GM12891 (cell line): Measurements from ENCODE around the gene SPRED3.

Source experiments
- DNase-seq: peaks from one replicate; pipeline ENCODE4 v3.0.0; 2011; ENCODE audit warnings: low spot score; ENCODE audit not compliant: insufficient read length
- FAIRE-seq: peaks from 2 replicates; lab custom pipeline; 2011; peaks lifted over from hg19 to GRCh38; lab: Jason Lieb, UNC
- PAX5 ChIP-seq: IDR thresholded peaks from 2 replicates; pipeline ENCODE4 v1.6.1; 2011; ENCODE audit warnings: low read length, moderate library complexity, mild to moderate bottlenecking; ENCODE audit not compliant: insufficient read depth, severe bottlenecking
- POLR2A ChIP-seq: IDR thresholded peaks from 2 replicates; pipeline ENCODE4 v1.6.1; 2011; ENCODE audit warnings: low read depth, low read length, control low read depth
- POLR2AphosphoS5 ChIP-seq: IDR thresholded peaks from 2 replicates; pipeline ENCODE4 v1.6.1; 2011; ENCODE audit warnings: low read depth, low read length, control low read depth
- POU2F2 ChIP-seq: IDR thresholded peaks from 2 replicates; pipeline ENCODE4 v1.6.1; 2011; ENCODE audit warnings: low read depth, mild to moderate bottlenecking, control low read depth, low read length, moderate library complexity
- SPI1 ChIP-seq: IDR thresholded peaks from 2 replicates; pipeline ENCODE4 v1.6.1; 2011; ENCODE audit warnings: low read depth, low read length, control low read depth
- TAF1 ChIP-seq: IDR thresholded peaks from 2 replicates; pipeline ENCODE4 v1.6.1; 2011; ENCODE audit warnings: low read depth, low read length, control low read depth

SPRED3 gene

GRCh38 chr19:38370299-38370698 lies 18.2 kb upstream of the SPRED3 start:
- FAIRE-seq (peak; percentile 31), DNase-seq (no peak)
- TF ChIP-seq POLR2A (no peak), PAX5 (no peak), POLR2AphosphoS5 (no peak), TAF1 (no peak)

DNA sequence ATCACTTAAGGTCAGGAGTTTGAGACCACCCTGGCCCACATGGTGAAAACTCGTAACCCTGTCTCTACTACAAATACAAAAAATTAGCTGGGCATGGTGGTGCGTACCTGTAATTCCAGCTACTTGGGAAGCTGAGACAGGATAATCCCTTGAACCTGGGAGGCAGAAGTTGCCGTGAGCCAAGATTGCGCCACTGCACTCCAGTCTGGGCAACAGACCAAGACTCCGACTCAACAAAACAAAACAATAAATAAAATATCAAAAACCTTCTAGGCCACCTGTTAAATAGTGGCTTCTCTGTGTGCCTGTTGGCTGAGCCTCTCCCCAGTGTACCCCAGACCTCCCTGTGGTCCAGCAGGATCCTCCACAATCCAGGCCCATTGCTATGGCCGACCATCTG lies 17.4 kb upstream of the SPRED3 start:
- FAIRE-seq = no peak
- TF ChIP-seq POU2F2 = no peak
- TF ChIP-seq POLR2AphosphoS5 = no peak
- no peak for TF ChIP-seq SPI1
- no peak for TF ChIP-seq PAX5
- no peak for TF ChIP-seq POLR2A
- no peak for TF ChIP-seq TAF1
- no peak for DNase-seq

GRCh38 chr19:38373907-38374331 lies 14.6 kb upstream of the SPRED3 start:
- FAIRE-seq = no peak
- TF ChIP-seq PAX5 = no peak
- TF ChIP-seq SPI1 = no peak
- no peak for TF ChIP-seq POLR2A
- no peak for TF ChIP-seq TAF1
- TF ChIP-seq POLR2AphosphoS5 = no peak
- no peak for TF ChIP-seq POU2F2
- no peak for DNase-seq

DNA sequence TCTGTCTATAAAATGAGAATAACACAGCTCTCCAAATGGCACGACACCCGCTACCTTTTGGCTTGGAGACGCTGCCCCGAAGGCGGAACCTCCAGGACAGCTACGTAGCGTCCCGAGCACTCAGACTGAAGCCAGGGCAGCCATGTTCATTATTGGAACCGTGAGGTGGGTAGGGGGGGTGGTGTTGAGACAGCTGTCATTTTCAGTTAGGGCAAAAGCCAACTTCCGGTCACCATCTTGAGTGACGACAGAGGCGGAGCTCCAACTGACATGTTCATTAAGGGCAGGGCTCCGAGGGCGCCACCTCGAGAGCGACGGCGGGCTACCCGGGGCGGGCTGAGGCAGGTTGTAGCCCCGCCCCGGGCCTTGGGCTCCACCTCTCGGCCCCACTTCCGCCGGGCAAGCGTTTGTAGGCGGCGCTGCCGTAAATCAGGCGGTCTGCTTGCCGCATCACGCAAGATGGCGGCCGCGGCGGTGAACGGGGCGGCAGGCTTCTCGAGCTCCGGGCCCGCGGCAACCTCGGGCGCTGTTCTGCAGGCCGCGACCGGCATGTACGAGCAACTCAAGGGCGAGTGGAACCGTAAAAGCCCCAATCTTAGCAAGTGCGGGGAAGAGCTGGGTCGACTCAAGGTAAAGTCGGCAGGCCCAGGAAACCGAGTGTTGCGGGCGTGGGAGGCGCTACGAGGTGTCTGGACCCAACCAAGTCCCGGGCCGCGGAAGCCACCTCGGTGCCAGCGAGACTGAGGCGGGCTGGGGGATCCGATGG lies 14.0 kb upstream of the SPRED3 start, which contains the start of gene PSMD8:
Gene PSMD8, plus strand, starts transcription at position 240 of the 766 bp plus-strand sequence. Its CDS starts 31 bp downstream, at position 271.
- peak; percentile 99 for FAIRE-seq
- TF ChIP-seq PAX5 = no peak
- TF ChIP-seq SPI1 = peak; percentile 45
- TF ChIP-seq TAF1 = peak; percentile 99
- TF ChIP-seq POLR2AphosphoS5 = peak; percentile 90
- peak; percentile 91 for TF ChIP-seq POLR2A
- DNase-seq = peak; percentile 98

DNA sequence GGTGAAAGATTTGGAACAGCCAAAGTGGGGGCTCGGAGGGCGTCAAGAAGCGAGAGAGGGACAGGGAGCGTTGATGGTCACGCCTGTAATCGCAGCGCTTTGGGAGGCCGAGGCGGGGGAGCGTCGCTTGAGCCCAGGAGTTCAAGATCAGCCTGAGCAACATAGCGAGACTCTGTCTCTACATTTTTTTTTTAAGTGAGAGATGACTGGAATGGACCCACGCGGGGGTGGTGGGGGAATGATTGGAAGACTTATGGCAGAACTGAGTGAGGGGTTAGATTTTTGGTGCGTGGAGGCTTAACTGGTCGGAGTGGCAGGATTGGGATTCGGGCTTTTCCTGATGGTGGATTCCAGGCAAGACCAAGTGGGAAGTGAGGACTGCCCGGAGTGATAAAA lies 13.4 kb upstream of the SPRED3 start:
- no peak for TF ChIP-seq PAX5
- no peak for TF ChIP-seq POLR2A
- TF ChIP-seq POLR2AphosphoS5 = no peak
- no peak for TF ChIP-seq SPI1
- TF ChIP-seq POU2F2 = no peak
- no peak for TF ChIP-seq TAF1
- DNase-seq (no peak), FAIRE-seq (no peak)

DNA sequence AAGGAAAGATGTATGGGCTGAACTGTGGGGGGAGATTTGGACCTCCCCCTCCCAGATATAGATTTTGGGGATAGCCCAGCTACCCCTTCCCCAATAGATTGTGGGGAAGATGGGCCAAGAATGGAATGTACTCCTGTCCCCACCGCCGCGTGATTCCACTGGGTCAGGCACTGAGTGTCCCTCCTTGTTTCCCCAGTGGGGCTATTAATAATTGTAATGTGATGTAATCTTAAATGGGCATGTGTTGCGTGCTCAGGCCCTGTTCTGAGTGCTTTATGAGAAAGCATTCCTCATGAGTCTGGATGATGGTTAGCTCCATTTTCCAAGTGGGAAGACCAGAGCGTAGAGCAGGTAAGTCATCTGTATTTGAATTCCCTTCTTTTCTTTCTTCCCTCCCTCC lies 12.7 kb upstream of the SPRED3 start:
- FAIRE-seq (no peak), DNase-seq (no peak)

DNA sequence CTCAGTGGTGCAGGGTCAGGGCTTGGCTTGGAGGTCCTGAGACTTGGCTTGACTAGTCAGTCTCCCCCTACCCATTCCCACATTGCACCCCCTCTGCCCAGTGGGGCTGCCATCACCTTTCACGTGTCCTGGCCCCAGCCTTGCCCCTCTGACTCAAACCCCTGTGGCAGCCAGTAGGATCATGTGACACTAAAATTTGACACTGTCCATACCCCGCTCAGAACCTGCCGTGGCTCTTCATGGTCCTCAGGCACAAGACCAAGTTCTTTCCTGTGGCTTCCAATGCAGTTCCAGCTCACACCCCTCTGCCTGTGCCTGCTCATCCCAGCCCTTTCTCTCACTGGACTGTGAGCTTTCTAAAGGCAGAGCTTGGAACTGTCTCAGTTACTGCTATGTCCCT lies 11.9 kb upstream of the SPRED3 start:
- DNase-seq = no peak
- FAIRE-seq = no peak
- TF ChIP-seq POU2F2 (no peak), POLR2A (no peak), TAF1 (no peak), SPI1 (no peak), PAX5 (no peak), POLR2AphosphoS5 (no peak)

More for the DNA sequence above, 12.7 kb upstream of the SPRED3 start:
- TF ChIP-seq POLR2A (no peak), POLR2AphosphoS5 (no peak), SPI1 (no peak), TAF1 (no peak), PAX5 (no peak), POU2F2 (no peak)

- DNase-seq (no peak), FAIRE-seq (no peak)
Observed at GRCh38 chr19:38377052-38377451, 11.4 kb upstream of the SPRED3 start.

GRCh38 chr19:38378866-38379265 lies 9.6 kb upstream of the SPRED3 start:
- FAIRE-seq (no peak), DNase-seq (no peak)
- no peak for TF ChIP-seq POLR2AphosphoS5

More at GRCh38 chr19:38377052-38377451, 11.4 kb upstream of the SPRED3 start:
- TF ChIP-seq PAX5 (no peak), TAF1 (no peak), SPI1 (no peak), POLR2AphosphoS5 (no peak), POLR2A (no peak), POU2F2 (no peak)

- no peak for TF ChIP-seq SPI1
- DNase-seq (no peak), FAIRE-seq (no peak)
Observed at GRCh38 chr19:38381138-38381537, 7.4 kb upstream of the SPRED3 start.

- TF ChIP-seq POLR2AphosphoS5 (no peak), SPI1 (no peak), TAF1 (no peak), POLR2A (no peak), POU2F2 (no peak), PAX5 (no peak)
- FAIRE-seq = no peak
Observed at GRCh38 chr19:38383184-38383583, 5.3 kb upstream of the SPRED3 start.

More at GRCh38 chr19:38383184-38383583, 5.3 kb upstream of the SPRED3 start:
- no peak for DNase-seq
